RCC 7860 (cell line): Measurements from ENCODE around the gene TSEN54.

Source experiments
- DNase-seq: peaks from one replicate; pipeline ENCODE4 v3.0.0-alpha.2; 2015; ENCODE audit warnings: low spot score
- FAIRE-seq: peaks from 2 replicates; lab custom pipeline; 2012; peaks lifted over from hg19 to GRCh38; lab: Jason Lieb, UNC

Gene TSEN54

GRCh38 chr17:75503976-75504346 lies 12.4 kb upstream of the TSEN54 start:
- FAIRE-seq, result no peak

DNA sequence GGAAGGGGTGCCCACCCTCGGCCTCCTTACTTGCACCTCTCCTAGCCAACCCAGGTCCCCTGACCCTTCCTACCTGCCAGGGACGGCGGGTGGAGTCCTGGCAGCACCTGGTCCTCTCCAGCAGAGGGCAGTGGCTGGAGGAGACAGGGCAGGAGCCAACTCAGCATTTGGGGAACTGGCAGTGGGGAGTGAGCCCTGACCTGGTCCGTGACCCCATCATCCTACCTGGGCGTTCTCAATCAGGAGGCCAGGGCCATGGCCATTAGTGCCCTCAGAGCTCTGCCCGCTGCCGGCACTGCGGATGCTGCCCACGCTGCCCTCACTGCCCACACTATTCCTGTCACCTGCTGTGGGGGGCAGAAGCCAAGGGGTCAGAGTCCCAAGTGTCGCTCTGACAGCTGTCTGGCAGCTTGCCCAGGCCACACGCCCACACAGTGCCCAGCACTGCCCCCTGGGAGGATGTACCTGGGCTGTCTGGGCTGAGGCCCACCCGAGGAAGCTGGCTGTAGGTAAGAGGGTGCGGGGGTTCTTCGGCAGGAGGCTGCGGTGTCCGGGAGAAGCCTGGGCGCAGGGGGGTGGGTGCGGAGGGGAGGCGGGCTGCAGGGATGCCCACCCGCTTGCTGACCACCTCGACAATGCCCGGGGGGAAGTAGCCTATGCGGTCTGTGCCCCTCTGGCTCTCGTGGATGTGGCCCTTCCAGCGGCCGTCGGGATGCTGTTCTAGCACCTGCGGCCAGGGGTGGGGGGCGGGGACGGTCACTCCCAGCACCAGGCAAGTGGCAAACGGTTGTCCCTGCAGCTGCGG lies 11.8 kb upstream of the TSEN54 start:
- no peak for DNase-seq
- no peak for FAIRE-seq

More at GRCh38 chr17:75503976-75504346, 12.4 kb upstream of the TSEN54 start:
- DNase-seq, result no peak

GRCh38 chr17:75505152-75505409 lies 11.2 kb upstream of the TSEN54 start:
- no peak for DNase-seq
- FAIRE-seq, result no peak

GRCh38 chr17:75505640-75506039 lies 10.7 kb upstream of the TSEN54 start:
- no peak for DNase-seq
- no peak for FAIRE-seq

GRCh38 chr17:75506134-75506533 lies 10.2 kb upstream of the TSEN54 start:
- no peak for DNase-seq
- no peak for FAIRE-seq

DNA sequence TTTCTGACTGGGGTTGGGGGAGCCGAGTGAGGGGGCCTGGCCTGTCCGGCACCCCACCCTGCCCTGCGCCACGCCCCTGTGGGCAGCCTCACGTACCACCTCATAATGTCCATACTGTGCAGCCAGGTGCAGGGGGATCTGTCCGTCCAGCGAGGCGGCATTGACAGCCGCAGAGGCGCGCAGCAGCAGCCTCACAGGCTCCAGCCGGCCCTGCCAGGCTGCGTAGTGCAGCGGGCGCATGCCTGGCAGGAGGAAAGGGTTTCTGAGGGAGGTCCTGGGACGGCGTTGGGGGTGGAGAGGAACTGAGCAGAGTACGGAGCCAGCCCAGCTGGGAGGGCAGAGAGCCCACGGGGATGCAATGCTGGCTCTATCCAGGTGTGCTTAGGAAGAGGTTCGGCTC lies 9.4 kb upstream of the TSEN54 start:
- DNase-seq (no peak), FAIRE-seq (no peak)

- FAIRE-seq, result no peak
- no peak for DNase-seq
Measured at GRCh38 chr17:75507733-75508719, 8.3 kb upstream of the TSEN54 start.

- DNase-seq, result no peak
- no peak for FAIRE-seq
Measured at GRCh38 chr17:75508931-75509361, 7.4 kb upstream of the TSEN54 start.

DNA sequence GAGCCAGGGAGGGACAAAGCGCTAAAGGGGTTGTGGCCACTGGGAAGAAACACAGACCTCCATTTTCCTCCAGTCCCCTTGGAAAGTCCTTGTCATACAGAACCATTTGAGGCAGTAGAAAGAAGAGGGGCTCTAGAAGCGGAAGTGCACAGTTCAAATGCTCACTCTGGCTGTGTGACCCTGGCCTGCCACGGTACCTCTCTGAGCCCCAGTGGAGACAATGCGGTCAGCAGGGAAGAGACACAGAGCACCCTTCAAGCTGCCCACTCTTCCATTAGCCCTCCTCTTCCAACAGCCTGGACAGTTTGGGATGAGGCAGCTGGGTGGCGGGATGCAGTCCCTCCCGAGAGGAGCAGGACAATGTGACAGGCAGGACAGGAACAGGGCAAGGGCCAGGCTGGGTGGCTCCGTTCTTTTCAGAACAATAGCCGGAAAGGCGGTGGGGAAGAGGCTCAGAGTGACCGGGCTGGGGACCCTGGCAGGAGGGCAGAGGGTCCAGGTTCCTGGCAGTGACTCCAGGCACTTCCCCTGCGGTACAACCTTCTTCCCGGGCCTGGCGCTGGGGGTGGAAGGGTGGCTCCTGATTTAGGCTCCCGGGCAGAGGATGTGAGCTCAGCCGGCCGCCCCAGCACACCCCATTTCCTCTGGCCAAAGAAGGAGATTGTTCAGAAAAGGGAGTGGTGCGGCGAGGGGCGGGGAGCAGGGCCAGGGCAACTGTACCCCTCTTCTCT lies 6.6 kb upstream of the TSEN54 start:
- no peak for FAIRE-seq

DNA sequence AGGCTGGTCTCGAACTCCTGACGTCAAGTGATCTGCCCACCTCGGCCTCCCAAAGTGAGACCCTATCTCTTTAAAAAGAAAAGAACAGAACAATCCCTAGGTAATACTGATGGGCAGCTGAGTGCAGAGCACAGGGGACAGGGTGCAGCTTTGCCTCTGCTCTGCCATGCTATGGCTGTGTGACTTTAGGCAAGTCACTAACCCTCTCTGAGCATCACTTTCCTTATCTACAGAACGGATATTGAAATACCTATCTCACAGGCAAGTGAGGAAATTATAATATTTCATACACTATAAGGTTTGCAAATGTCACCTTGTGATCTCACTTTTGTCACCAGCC lies 5.1 kb upstream of the TSEN54 start:
- DNase-seq, result no peak
- FAIRE-seq, result no peak

More for the DNA sequence above, 6.6 kb upstream of the TSEN54 start:
- no peak for DNase-seq

GRCh38 chr17:75511610-75512575 lies 4.4 kb upstream of the TSEN54 start:
- DNase-seq (peak; percentile 27), FAIRE-seq (no peak)

DNA sequence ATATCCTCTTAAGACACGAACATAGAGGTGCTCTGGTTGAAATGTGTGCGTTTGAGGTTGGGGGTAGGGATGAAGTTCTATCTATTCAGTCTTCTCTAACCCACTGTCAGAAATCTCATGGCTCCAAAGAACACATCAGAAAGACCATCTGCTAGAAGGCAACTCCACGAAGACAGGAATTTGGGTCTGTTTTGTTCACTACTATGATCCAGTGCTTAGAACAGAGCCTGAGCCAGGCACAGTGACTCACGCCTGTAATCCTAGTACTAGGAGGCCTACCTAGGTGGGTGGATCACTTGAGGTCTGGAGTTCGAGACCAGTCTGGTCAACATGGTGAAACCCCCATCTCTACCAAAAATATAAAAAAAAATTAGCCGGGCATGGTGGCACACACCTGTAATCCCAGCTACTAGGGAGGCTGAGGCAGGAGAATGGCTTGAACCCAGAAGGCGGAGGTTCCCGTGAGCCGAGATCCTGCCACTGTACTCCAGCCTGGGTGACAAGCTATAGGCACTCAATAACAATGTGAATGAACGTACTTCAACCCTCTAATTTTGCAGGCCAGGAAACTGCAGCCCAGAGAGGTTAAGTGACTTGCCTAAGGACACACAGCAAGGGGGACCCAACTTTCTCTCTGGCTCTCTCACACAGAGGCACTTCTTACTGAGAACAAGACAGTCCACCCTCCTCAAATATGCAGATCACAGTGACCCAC lies 3.2 kb upstream of the TSEN54 start:
- FAIRE-seq, result no peak

DNA sequence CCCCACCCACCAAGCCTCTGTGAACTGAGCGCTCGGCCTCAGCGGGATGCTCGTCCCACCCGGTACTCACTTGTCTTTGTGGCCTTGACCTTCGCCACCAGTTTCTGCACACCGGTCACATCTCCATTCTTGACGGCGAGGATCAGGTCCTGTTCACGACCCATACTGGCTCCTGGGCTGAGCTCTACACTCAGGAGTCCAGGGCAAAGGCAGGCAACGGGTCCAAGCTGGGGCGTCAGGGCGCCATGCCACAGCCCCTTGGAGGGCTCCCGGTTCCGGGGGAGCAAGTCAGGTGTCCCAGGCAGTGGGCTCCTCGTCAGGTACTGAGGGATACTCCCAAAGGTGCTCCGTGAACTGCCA lies 2.7 kb upstream of the TSEN54 start:
- DNase-seq (no peak), FAIRE-seq (no peak)

More for the DNA sequence above, 3.2 kb upstream of the TSEN54 start:
- no peak for DNase-seq

DNA sequence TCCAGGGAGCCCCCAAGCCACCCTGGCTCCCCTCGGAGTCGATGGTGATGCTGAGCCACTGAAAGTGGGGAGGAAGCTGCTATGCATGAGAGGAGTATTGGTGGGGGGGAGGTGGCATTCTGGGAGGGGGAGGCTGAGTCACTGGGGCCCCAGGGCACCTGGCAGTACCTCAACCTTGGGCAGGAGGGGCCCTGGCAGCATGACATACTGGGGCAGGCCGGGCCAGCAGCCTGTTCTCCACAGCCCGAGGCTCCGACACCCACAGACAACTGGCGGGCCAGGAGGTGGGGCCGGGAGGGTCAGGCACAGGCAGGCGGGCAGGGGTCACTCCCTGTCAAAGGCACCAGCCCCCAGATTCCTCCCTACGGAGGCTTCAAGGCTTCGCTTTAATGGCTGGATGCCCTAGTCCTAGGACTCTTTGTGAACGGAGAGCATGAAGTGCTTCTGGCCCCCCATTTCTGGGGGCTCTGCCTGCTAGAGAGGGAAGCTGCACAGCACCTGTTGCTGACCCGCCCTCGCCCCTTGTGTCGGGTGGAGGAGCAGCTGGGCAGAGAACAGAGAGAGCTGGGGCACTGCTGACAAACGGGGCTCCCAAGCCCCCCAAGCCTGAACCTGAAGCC lies 1.9 kb upstream of the TSEN54 start:
- no peak for FAIRE-seq

GRCh38 chr17:75514919-75515495 lies 1.3 kb upstream of the TSEN54 start:
- no peak for FAIRE-seq

More for the DNA sequence above, 1.9 kb upstream of the TSEN54 start:
- peak; percentile 32 for DNase-seq

GRCh38 chr17:75515496-75516254 lies 653 bp upstream of the TSEN54 start, which contains the start of gene CASKIN2:
TSS of gene CASKIN2 (minus strand) at chr17:75515537. CDS start at chr17:75513804, 1,733 bp downstream.
- FAIRE-seq, result no peak
- DNase-seq, result peak; percentile 80

More at GRCh38 chr17:75514919-75515495, 1.3 kb upstream of the TSEN54 start:
- no peak for DNase-seq

- DNase-seq, result no peak
- FAIRE-seq, result no peak
Measured at GRCh38 chr17:75516619-75517296, 430 bp downstream of the TSEN54 start.
